SK-N-MC (cell line): ENCODE data around the gene POU2F3.

Experiments
- DNase-seq: peaks from one replicate; pipeline ENCODE4 v3.0.0-alpha.2; 2011; ENCODE audit warnings: low read depth, low spot score
- H3K27ac ChIP-seq: fragments of 200-600 bp; sonication (generic); 2 replicates; pipeline ENCODE4 v1.5.1; 2016; ENCODE audit warnings: mixed run types
- H3K36me3 ChIP-seq: fragments of 200-600 bp; sonication (generic); 2 replicates; pipeline ENCODE4 v1.6.1; 2017; ENCODE audit warnings: antibody characterized with exemption, low read length, mixed read lengths; ENCODE audit not compliant: insufficient read depth
- H3K4me3 ChIP-seq: fragments of 200-600 bp; sonication (generic); 2 replicates; pipeline ENCODE4 v1.5.1; 2016
- H3K9ac ChIP-seq: fragments of 200-600 bp; sonication (generic); 2 replicates; pipeline ENCODE4 v1.8.0; 2017; ENCODE audit warnings: mixed run types, mixed read lengths; ENCODE audit not compliant: insufficient read length
- H3K9me3 ChIP-seq: fragments of 200-600 bp; sonication (generic); 2 replicates; pipeline ENCODE4 v1.6.1; 2017; ENCODE audit warnings: low read depth, mild to moderate bottlenecking, antibody characterized with exemption, low read length, moderate library complexity, mixed read lengths
- EZH2 ChIP-seq: fragments of 200-600 bp; sonication (generic); IDR thresholded peaks from one replicate; pipeline ENCODE4 v1.6.1; 2017; ENCODE audit warnings: antibody characterized with exemption
- FOXP2 ChIP-seq: optimal IDR thresholded peaks from 2 replicates; pipeline ENCODE3; 2011; ENCODE audit warnings: mild to moderate bottlenecking, moderate library complexity; ENCODE audit not compliant: insufficient read depth; ENCODE audit errors: extremely low read length, control extremely low read depth
- POLR2AphosphoS5 ChIP-seq: IDR thresholded peaks from 2 replicates; pipeline ENCODE4 v1.6.1; 2012; ENCODE audit warnings: mild to moderate bottlenecking, low read depth, low read length, borderline replicate concordance

POU2F3 gene

DNA sequence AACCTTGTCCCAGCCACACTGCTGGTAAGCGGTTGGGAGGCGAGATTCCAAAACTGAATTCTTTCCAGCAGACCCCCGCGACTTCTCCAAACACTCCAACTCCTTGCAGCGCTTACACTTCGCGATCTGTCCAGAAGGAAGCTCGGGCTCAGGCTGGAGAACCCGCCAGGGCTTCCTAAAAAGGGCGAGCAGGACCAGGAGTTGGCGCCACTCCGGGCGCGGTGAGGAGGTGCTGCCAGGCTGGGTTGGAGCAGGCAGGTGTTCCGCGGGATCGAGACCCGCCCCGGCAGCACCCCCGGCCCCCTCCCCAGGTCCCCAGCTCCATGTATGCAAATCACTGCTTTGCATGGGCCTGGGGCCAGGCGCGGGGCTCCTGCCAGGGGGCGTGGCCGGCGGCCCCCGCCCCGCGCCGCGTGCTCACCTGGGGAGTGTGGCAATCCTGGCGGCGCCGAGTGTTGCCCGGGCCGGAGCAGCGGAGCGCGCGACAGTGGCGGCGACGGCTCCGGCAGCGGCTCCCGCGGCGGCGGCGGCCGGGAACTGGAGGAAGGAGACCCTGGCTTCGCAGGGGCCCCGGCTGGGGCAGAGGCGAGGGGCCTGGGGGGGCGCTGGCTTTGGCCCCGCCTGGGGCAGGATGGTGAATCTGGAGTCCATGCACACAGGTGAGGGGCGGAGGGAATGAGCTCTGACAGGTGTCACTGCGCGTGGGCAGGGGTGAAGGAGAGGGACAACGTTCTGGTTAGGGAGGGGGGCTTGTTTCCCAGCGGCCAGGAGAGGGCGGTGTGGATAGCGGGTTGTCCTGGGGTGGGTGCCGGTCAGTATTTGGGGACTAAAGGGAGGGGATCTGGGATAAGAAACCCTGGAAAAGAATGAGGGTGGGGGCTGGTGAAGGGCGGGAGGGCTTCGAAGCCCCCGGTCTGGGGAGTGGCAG is at the start of gene POU2F3:
Gene POU2F3, plus strand, starts transcription at position 428 of the 928 bp plus-strand sequence. Its CDS starts 204 bp downstream, at position 632.
- no peak within 1 kb of the TSS for H3K27ac ChIP-seq
- no peak for DNase-seq
- H3K9me3 ChIP-seq, result no peaks in the 10 kb centered on the region
- TF ChIP-seq FOXP2 (no peak), POLR2AphosphoS5 (no peak), EZH2 (no peak)
- no peaks in the 10 kb centered on the region for H3K36me3 ChIP-seq
- H3K4me3 ChIP-seq, result no peak within 1 kb of the TSS
- no peak within 1 kb of the TSS for H3K9ac ChIP-seq

DNA sequence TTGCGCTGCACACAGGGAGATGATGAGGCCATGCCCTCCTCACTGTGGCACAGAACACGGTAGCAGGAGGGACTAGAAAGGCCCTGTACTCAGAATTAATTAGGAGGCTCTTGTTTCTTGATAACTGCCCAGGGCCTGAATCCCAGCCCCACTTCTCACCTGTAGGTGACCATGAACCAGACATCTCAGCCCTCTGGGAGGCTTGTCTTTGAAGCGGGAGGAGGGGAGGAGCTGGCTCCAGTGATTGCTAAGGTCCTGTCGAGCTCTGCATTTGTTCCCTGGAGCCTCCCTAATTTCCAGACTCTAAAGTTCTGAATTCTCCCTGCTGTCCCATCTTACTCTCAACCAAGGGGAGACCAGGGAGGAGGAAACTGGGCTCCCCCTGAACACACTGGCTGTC is 48.9 kb upstream of the POU2F3 start:
- Histone ChIP-seq H3K27ac (no peak overlapping the region), H3K9ac (no peak overlapping the region), H3K36me3 (no peaks in the 10 kb centered on the region), H3K9me3 (no peaks in the 10 kb centered on the region), H3K4me3 (no peak overlapping the region)
- TF ChIP-seq EZH2 (no peak), POLR2AphosphoS5 (no peak), FOXP2 (no peak)
- DNase-seq, result no peak

DNA sequence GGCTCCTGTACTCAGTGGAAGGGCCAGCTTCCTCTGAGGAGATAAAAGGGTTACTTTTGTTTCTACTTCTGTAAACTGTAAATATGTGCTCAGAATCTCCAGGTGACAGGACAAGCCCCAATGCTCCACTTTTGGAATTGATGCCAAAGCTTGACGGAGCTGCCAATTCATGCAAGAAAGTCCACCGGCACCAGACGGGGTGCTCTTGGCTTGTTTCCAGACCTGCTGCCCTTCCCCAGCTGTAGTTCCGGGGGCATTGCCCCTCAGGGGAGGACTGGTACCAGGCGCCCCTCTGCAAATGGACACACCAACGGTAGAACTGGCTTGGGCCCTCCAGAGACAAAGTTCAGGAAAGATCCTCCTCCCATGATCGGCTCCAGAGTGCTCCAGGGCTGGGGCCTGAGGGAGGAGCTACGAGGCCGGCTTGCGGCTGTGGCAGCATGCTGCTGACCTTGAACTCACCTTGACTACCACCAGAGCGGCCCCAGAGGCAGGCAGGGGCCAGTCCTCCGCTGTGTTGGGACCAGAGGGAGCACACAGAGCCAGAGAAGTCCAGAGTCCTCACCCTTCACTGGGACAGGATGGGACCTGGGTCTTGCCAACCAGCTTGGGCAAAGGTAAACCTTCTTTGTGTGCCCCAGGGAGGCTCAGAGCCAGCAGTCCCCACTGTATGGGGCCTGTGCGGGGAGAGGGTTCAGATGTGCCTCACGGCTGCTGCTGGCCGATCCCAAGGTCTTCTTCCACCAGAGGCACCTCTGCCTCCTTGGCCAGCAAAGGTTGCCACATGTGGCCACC is 46.9 kb upstream of the POU2F3 start:
- no peak for TF ChIP-seq POLR2AphosphoS5
- TF ChIP-seq EZH2, result no peak
- no peak for TF ChIP-seq FOXP2
- no peak overlapping the region for H3K27ac ChIP-seq
- no peak for DNase-seq
- no peaks in the 10 kb centered on the region for H3K9me3 ChIP-seq
- no peak overlapping the region for H3K9ac ChIP-seq
- no peaks in the 10 kb centered on the region for H3K36me3 ChIP-seq
- H3K4me3 ChIP-seq, result no peak overlapping the region

DNA sequence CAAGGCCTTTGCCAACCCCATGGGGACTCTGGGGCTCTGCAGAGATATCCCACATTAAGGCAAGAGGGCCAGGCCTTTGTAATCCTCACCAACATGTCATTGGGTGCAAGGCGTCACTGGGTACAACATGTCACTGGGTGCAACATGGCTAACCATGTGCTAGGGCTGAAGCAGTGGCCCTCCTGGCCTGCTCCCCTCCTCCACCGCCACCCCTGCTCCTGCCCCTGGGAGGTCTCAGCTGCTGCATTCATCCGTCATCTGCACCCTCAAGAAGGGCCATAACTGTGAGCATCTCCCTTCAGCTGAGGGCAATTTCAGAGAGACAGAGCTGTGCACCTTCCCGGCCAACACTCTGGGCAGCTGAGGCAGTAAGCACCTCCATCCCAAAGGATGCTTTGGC is 45.8 kb upstream of the POU2F3 start:
- Histone ChIP-seq H3K4me3 (no peak overlapping the region), H3K27ac (no peak overlapping the region), H3K9ac (no peak overlapping the region), H3K9me3 (no peaks in the 10 kb centered on the region), H3K36me3 (no peaks in the 10 kb centered on the region)
- TF ChIP-seq EZH2, result no peak
- TF ChIP-seq FOXP2, result no peak
- no peak for TF ChIP-seq POLR2AphosphoS5
- DNase-seq, result no peak

DNA sequence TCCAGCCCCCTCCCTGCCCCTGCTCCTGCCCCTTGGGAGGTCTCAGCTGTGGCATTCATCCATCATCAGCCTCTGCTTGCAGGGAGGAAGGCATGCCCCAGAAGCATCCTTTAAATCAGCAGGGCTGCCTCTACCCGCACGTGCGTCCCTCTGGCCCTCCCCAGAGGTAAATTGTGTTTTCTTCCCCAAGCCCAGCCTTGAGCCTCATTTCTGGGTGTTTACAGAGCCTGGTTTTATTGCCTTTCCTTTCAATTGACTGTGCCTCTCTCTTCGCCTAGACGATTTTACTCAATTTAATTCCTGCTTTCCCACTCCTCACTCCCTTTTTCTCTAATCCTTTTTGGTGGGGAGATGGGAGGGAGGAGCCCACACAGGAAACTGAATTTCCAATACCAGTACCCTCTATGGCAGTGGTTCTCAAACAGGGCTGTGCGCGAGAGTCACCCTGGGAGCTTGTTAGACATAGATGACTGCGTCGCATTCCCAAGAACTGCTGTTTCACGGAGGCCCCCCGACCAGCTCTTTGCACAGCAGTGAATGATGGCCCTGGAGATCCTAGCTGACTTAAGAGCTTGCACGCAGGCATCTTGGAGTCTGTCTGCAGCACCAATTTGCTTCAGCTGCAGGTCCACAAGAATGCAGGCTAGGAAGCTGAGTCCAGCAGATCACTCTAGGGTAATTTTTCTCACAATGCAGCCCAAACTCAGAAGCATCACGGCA is 44.2 kb upstream of the POU2F3 start:
- Histone ChIP-seq H3K27ac (peak overlapping the region; percentile 74), H3K9ac (no peak overlapping the region)
- DNase-seq, result no peak

DNA sequence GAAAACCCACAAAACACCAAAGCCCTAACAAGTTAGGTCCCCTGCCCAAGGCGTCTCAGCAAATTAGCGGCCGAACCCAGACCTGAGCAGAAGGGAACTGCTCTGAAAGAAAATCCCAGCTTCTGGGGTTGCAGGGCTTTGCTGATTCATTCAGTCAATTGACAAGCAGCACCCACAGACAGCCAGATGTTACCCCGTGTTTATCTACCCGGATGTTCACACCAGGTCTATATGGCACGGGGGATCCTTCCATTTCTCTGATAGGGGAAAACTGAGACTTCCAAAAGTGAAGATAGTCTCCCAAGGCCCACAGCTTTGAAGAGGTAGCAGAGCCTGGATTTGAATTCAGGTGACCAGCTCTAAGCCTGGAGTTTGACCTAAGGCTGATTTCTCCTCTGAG is 43.1 kb upstream of the POU2F3 start:
- H3K4me3 ChIP-seq, result peak overlapping the region; percentile 4; the same call in 1 of the 2 replicates
- no peaks in the 10 kb centered on the region for H3K36me3 ChIP-seq
- DNase-seq, result no peak
- TF ChIP-seq EZH2, result no peak
- no peak for TF ChIP-seq POLR2AphosphoS5
- no peak for TF ChIP-seq FOXP2
- no peak overlapping the region for H3K9ac ChIP-seq
- H3K27ac ChIP-seq, result 0 out of 2 replicates have a peak overlapping the region, but pooled peaks have one; percentile 38
- no peaks in the 10 kb centered on the region for H3K9me3 ChIP-seq

More for the DNA sequence above, 44.2 kb upstream of the POU2F3 start:
- H3K9me3 ChIP-seq, result no peaks in the 10 kb centered on the region
- H3K36me3 ChIP-seq, result no peaks in the 10 kb centered on the region
- no peak for TF ChIP-seq EZH2
- TF ChIP-seq POLR2AphosphoS5, result no peak
- no peak for TF ChIP-seq FOXP2
- peak overlapping the region; percentile 40; the same call in 1 of the 2 replicates for H3K4me3 ChIP-seq

DNA sequence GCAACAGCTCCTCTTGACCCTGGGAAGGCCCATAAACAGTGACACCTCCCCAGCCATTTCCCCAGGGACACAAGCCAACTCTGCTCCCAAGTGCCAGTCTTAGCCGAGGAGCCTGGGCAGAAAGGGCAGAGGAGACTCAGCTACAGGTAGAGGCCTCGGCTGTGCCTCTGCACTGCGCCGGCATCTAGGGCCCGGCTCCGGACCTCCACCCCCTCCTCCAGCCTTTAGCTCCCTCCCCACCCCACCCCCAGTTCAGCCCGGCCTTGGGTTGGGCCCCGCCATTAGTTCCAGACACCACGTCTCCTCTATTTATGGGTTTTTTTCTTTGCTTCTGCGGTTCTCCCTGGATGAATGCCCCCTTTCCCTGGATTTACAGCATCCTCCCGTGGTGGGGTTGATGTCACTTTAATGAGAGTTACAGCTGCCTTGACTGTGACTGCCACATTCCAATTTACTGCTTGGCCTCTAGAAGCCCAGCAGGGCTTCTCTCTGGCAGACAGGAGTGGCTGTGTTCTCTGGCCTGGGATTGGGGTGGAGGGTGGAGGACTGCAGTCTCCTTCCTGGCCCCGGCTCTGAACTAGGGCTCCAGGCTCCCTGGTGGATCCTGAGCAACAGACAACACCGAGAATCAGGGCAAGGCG is 42.6 kb upstream of the POU2F3 start:
- H3K9ac ChIP-seq, result no peak overlapping the region
- no peaks in the 10 kb centered on the region for H3K9me3 ChIP-seq
- H3K27ac ChIP-seq, result peak overlapping the region; percentile 60; the same call in 1 of the 2 replicates
- no peaks in the 10 kb centered on the region for H3K36me3 ChIP-seq
- H3K4me3 ChIP-seq, result peak overlapping the region; percentile 53; the same call in 1 of the 2 replicates
- no peak for DNase-seq
- TF ChIP-seq POLR2AphosphoS5, result no peak
- no peak for TF ChIP-seq FOXP2
- TF ChIP-seq EZH2, result no peak
